K562 (cell line): ENCODE data around the gene GRIK1. TPM values are rescaled to one million over a fixed set of nuclear protein-coding genes. Genes with fewer than 3 reads are reported as not detected.

Experiments used
- ATAC-seq: fragments of 200-7000 bp; cut with Tn5 transposase; 3 replicates; pipeline ENCODE4 v1.9.1; 2020; ENCODE audit warnings: moderate library complexity
- BruUV-seq: library from RNA; stranded (reverse); fragments of 400-500 nt; replicated peaks from 2 replicates; lab custom pipeline; 2021; lab: Mats Ljungman, UMichigan
- CTCF ChIA-PET: fragments of 300-600 bp; formaldehyde crosslinking; extraction: SDS; loops from one replicate; lab custom pipeline; 2021; ENCODE audit warnings: low intra/inter-chr PET ratio; lab: Yijun Ruan, JAX
- POLR2A ChIA-PET: fragments of 300-600, 350-650 bp; sonication (Branson Sonifier 250); formaldehyde crosslinking; extraction: SDS; loops from one replicate; lab custom pipeline; 2021; ENCODE audit warnings: antibody characterized with exemption, inconsistent platforms; lab: Yijun Ruan, JAX
- DNase-seq, 4 experiments: peaks; one replicate each; pipeline versions ENCODE4 v3.0.0 to v3.0.0-alpha.2; 2011 to 2018; ENCODE audit warnings: low spot score in 3 of 4, mixed read lengths in 3 of 4; ENCODE audit errors: extremely low read depth in 1 of 4
- FAIRE-seq: peaks from 2 replicates; lab custom pipeline; 2011; peaks lifted over from hg19 to GRCh38; lab: Jason Lieb, UNC
- H2AFZ ChIP-seq: 2 replicates; pipeline ENCODE4 v1.6.0; 2011; ENCODE audit warnings: low read depth, low read length, control low read depth, inconsistent platforms
- H3K27ac ChIP-seq: fragments of 200-600 bp; 3 replicates; pipeline ENCODE4 v1.8.0; 2011; ENCODE audit warnings: low read depth, mild to moderate bottlenecking, control low read depth, inconsistent platforms, low read length, moderate library complexity, mixed read lengths; ENCODE audit errors: extremely low read depth
- H3K27me3 ChIP-seq, 2 experiments: fragments of 300-600 bp in 1 of 2; 2 replicates in 1 of 2; 3 replicates in 1 of 2; pipeline versions ENCODE4 v1.6.0 to v1.8.0; 2011; ENCODE audit warnings: inconsistent platforms in 2 of 2, low read length in 2 of 2, mild to moderate bottlenecking in 1 of 2, mixed read lengths in 1 of 2, moderate library complexity in 1 of 2; ENCODE audit not compliant: control insufficient read depth in 2 of 2, insufficient read depth in 2 of 2
- H3K36me3 ChIP-seq: fragments of 300-600 bp; 3 replicates; pipeline ENCODE4 v1.8.0; 2011; ENCODE audit warnings: mild to moderate bottlenecking, low read length, inconsistent platforms; ENCODE audit not compliant: control insufficient read depth, insufficient read depth
- H3K4me1 ChIP-seq, 2 experiments: fragments of 200-600 bp in 1 of 2; replicated peaks in 1 of 2; 2 replicates in 1 of 2; 3 replicates in 1 of 2; pipeline versions ENCODE4 v1.5.1 to v1.8.0; 2011; ENCODE audit warnings: inconsistent platforms in 2 of 2, low read length in 2 of 2, mild to moderate bottlenecking in 1 of 2, mixed read lengths in 1 of 2, moderate library complexity in 1 of 2; ENCODE audit not compliant: control insufficient read depth in 2 of 2, insufficient read depth in 2 of 2
- H3K4me2 ChIP-seq: 2 replicates; pipeline ENCODE4 v1.6.1; 2011; ENCODE audit warnings: low read length, control low read depth, inconsistent platforms, mixed read lengths; ENCODE audit not compliant: insufficient read depth
- H3K4me3 ChIP-seq: fragments of 200-600 bp; sonication (generic), shearing (Covaris generic); 2 replicates; pipeline ENCODE4 v1.5.1; 2016; ENCODE audit warnings: control low read depth, inconsistent platforms
- H3K79me2 ChIP-seq: fragments of 200-600 bp; 3 replicates; pipeline ENCODE4 v1.8.0; 2011; ENCODE audit warnings: low read length, inconsistent platforms; ENCODE audit not compliant: control insufficient read depth, insufficient read depth
- H3K9ac ChIP-seq, 2 experiments: 2 replicates each; pipeline versions ENCODE4 v1.6.0 to v1.6.1; 2011; ENCODE audit warnings: low read depth in 2 of 2, low read length in 2 of 2, control low read depth in 1 of 2, inconsistent platforms in 1 of 2, mild to moderate bottlenecking in 1 of 2, mixed read lengths in 1 of 2; ENCODE audit not compliant: insufficient read depth in 1 of 2
- H3K9me1 ChIP-seq: one replicate; pipeline ENCODE4 v1.6.0; 2011; ENCODE audit warnings: inconsistent platforms, mild to moderate bottlenecking, low read length, moderate library complexity; ENCODE audit not compliant: control insufficient read depth, insufficient read depth
- H3K9me3 ChIP-seq: replicated peaks from 2 replicates; pipeline ENCODE4 v1.5.1; 2011; ENCODE audit warnings: low read depth, low read length, inconsistent platforms; ENCODE audit not compliant: control insufficient read depth, insufficient read depth
- H4K20me1 ChIP-seq: replicated peaks from 2 replicates; pipeline ENCODE4 v1.6.1; 2011; ENCODE audit warnings: low read length, inconsistent platforms, mixed read lengths; ENCODE audit not compliant: control insufficient read depth, insufficient read depth
- HNRNPK ChIP-seq: fragments of 200-400 bp; formaldehyde crosslinking; IDR thresholded peaks from one replicate; pipeline ENCODE4 v1.6.1; 2018; ENCODE audit warnings: mild to moderate bottlenecking, low read depth, low read length; ENCODE audit not compliant: poor library complexity, severe bottlenecking
- PCBP2 ChIP-seq: fragments of 200-400 bp; formaldehyde crosslinking; IDR thresholded peaks from 2 replicates; pipeline ENCODE4 v1.6.1; 2018; ENCODE audit warnings: low read length, low read depth, mild to moderate bottlenecking, moderate library complexity; ENCODE audit not compliant: poor library complexity, severe bottlenecking
- TRIM24 ChIP-seq, 2 experiments: fragments of 450-650 bp; IDR thresholded peaks; 2 replicates each; pipeline ENCODE4 v1.6.1; 2016
- WGBS: fragments of 100-300 bp; shearing (Covaris generic); methylation state at CpG from one replicate; pipeline ENCODE4 v1.1.6; 2016; ENCODE audit warnings: low coverage, mixed read lengths; ENCODE audit not compliant: insufficient coverage; ENCODE audit errors: missing lambda C conversion rate; 5-methylcytosine and 5-hydroxymethylcytosine counted together
- in situ Hi-C: fragments of 300-500 bp; cut with MboI; formaldehyde crosslinking; loops from 4 replicates; pipeline ENCODE4 v1.15.0; 2018; ENCODE audit warnings: inconsistent platforms, mixed read lengths
- intact Hi-C: fragments of 100-400 bp; cut with micrococcal nuclease; formaldehyde crosslinking; loops from 2 replicates; pipeline ENCODE4 v1.14.2; 2022
- polyA plus RNA-seq, 8 experiments: library from polyadenylated mRNA; depleted of rRNA in 4 of 8; stranded (reverse) in 5 of 8; unstranded in 3 of 8; fragments of >200 nt; fragmentation: Nextera tagmentation in 2 of 8; fragmentation: Illumina TruSeq in 1 of 8; extraction: Ambion mirVana in 2 of 8; extraction: Trizol in 1 of 8; gene quantifications; 2 replicates each; pipeline versions ENCODE4 v1.2.1 to v1.2.3, GENCODE V29; 2011 to 2014; ENCODE audit warnings: inconsistent platforms in 1 of 8, missing spikeins in 1 of 8
- total RNA-seq, 7 experiments: library from RNA; depleted of rRNA in 6 of 7; stranded (reverse); fragments of >200 nt in 6 of 7; fragmentation: Illumina TruSeq in 2 of 7; extraction: Trizol in 2 of 7; gene quantifications; 2 replicates each; pipeline versions ENCODE4 v1.2.1 to v1.2.3, GENCODE V29; 2011 to 2021; ENCODE audit warnings: low replicate concordance in 1 of 7
- TF ChIP-seq, protein P1 (sequence below): sonication (generic); formaldehyde crosslinking; IDR thresholded peaks from 2 replicates; pipeline ENCODE4 v1.8.0; 2023; ENCODE audit warnings: mild to moderate bottlenecking, missing genetic modification reagents

The GRIK1 gene
- total and polyA plus RNA-seq, 9 of the 15 experiments (the other 6 are each of a cell fraction or from before 2014, with no cell fraction given) = 0.17 to 2.8 (median 0.53) TPM

GRCh38 chr21:29749957-29750356 is 189.8 kb downstream of the GRIK1 start:
- no peak overlapping the region for H3K27ac ChIP-seq
- no peak overlapping the region for H3K9ac ChIP-seq
- TF ChIP-seq PCBP2 = peak; percentile 86
- TF ChIP-seq HNRNPK = peak; percentile 60
- TF ChIP-seq TRIM24 (IDR thresholded peaks at IDR 0.05) = no peak
- TF ChIP-seq, protein P1, sequence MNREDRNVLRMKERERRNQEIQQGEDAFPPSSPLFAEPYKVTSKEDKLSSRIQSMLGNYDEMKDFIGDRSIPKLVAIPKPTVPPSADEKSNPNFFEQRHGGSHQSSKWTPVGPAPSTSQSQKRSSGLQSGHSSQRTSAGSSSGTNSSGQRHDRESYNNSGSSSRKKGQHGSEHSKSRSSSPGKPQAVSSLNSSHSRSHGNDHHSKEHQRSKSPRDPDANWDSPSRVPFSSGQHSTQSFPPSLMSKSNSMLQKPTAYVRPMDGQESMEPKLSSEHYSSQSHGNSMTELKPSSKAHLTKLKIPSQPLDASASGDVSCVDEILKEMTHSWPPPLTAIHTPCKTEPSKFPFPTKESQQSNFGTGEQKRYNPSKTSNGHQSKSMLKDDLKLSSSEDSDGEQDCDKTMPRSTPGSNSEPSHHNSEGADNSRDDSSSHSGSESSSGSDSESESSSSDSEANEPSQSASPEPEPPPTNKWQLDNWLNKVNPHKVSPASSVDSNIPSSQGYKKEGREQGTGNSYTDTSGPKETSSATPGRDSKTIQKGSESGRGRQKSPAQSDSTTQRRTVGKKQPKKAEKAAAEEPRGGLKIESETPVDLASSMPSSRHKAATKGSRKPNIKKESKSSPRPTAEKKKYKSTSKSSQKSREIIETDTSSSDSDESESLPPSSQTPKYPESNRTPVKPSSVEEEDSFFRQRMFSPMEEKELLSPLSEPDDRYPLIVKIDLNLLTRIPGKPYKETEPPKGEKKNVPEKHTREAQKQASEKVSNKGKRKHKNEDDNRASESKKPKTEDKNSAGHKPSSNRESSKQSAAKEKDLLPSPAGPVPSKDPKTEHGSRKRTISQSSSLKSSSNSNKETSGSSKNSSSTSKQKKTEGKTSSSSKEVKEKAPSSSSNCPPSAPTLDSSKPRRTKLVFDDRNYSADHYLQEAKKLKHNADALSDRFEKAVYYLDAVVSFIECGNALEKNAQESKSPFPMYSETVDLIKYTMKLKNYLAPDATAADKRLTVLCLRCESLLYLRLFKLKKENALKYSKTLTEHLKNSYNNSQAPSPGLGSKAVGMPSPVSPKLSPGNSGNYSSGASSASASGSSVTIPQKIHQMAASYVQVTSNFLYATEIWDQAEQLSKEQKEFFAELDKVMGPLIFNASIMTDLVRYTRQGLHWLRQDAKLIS = no peak
- intact Hi-C loops = no loop called here
- FAIRE-seq (no peak), DNase-seq (no peak), ATAC-seq (no peak)
- no peak overlapping the region for H3K4me3 ChIP-seq
- H3K9me1 ChIP-seq = no peaks in the 10 kb centered on the region
- WGBS = 90% methylated on average over 1 of the region's 1 CpG
- CTCF ChIA-PET = no interaction called here
- in situ Hi-C loops = no loop called here
- peak overlapping the region; percentile 17; the same call in 1 of the 2 replicates for H2AFZ ChIP-seq
- H4K20me1 ChIP-seq = no peaks in the 10 kb centered on the region
- H3K9me3 ChIP-seq = no peaks in the 10 kb centered on the region
- H3K4me1 ChIP-seq = peaks cover 0 to 6% of the 10 kb centered on the region in 2 experiments; a peak in 2 of 5 replicates
- H3K4me2 ChIP-seq = no peak overlapping the region
- BruUV-seq = no TSS peak
- H3K79me2 ChIP-seq = no peaks in the 10 kb centered on the region
- no peaks in the 10 kb centered on the region for H3K36me3 ChIP-seq
- POLR2A ChIA-PET = interaction anchor here (0.5 kb wide), 1 partner anchor 9 kb away, joined by 6 read pairs; no protein-coding TSS in a partner anchor
- H3K27me3 ChIP-seq = no peaks in the 10 kb centered on the region
